H1 (cell line): ENCODE measurements around the gene DRAXIN. TPM values are rescaled to one million over a fixed set of nuclear protein-coding genes. Genes with fewer than 3 reads are reported as not detected.

Experiments used
- CTCF ChIA-PET: fragments of 300-600 bp; sonication (Branson Sonifier 250); formaldehyde crosslinking; loops from one replicate; lab custom pipeline; 2021; ENCODE audit not compliant: partially characterized antibody; lab: Charles Lee
- POLR2A ChIA-PET: fragments of 300-600 bp; sonication (Branson Sonifier 250); formaldehyde crosslinking; loops from one replicate; lab custom pipeline; 2021; ENCODE audit warnings: inconsistent platforms; ENCODE audit not compliant: partially characterized antibody; lab: Charles Lee
- DNase-seq, 2 experiments: peaks; one replicate each; pipeline versions ENCODE4 v3.0.0 to v3.0.0-alpha.2; 2010 to 2022; ENCODE audit warnings: low spot score in 2 of 2, low read depth in 1 of 2, mixed read lengths in 1 of 2
- FAIRE-seq: peaks from 2 replicates; lab custom pipeline; 2011; peaks lifted over from hg19 to GRCh38; lab: Jason Lieb, UNC
- H2AFZ ChIP-seq: 2 replicates; pipeline ENCODE4 v1.8.1; 2012; ENCODE audit warnings: low read length, inconsistent platforms
- H2AK5ac ChIP-seq: 2 replicates; pipeline ENCODE4 v1.6.1; 2013; ENCODE audit warnings: low read depth, low read length
- H2BK120ac ChIP-seq: replicated peaks from 2 replicates; pipeline ENCODE3; 2013; ENCODE audit warnings: low read depth, low read length, inconsistent platforms
- H2BK12ac ChIP-seq: 2 replicates; pipeline ENCODE4 v1.6.1; 2013; ENCODE audit warnings: low read depth, low read length
- H2BK15ac ChIP-seq: 2 replicates; pipeline ENCODE4 v1.6.1; 2013; ENCODE audit warnings: low read length
- H2BK20ac ChIP-seq: 2 replicates; pipeline ENCODE4 v1.6.1; 2013; ENCODE audit warnings: low read length
- H2BK5ac ChIP-seq: 2 replicates; pipeline ENCODE4 v1.6.1; 2013; ENCODE audit warnings: low read depth, low read length
- H3K14ac ChIP-seq: 2 replicates; pipeline ENCODE4 v1.6.1; 2013; ENCODE audit warnings: inconsistent platforms; ENCODE audit not compliant: insufficient read length
- H3K18ac ChIP-seq: 2 replicates; pipeline ENCODE4 v1.6.1; 2013; ENCODE audit warnings: low read length; ENCODE audit errors: extremely low read depth
- H3K23ac ChIP-seq: 2 replicates; pipeline ENCODE4 v1.6.1; 2013; ENCODE audit warnings: inconsistent platforms; ENCODE audit not compliant: insufficient read length
- H3K23me2 ChIP-seq: 2 replicates; pipeline ENCODE4 v1.6.1; 2013; ENCODE audit warnings: low read depth, low read length
- H3K27ac ChIP-seq: 2 replicates; pipeline ENCODE4 v1.6.1; 2011; ENCODE audit warnings: low read depth, low read length, inconsistent platforms
- H3K27me3 ChIP-seq, 4 experiments: replicated peaks in 1 of 4; 1 replicate in 1 of 4; 2 replicates in 3 of 4; pipeline versions ENCODE4 v1.6.1 to v1.8.1; 2011 to 2013; ENCODE audit warnings: low read length in 3 of 4, mild to moderate bottlenecking in 3 of 4, inconsistent platforms in 2 of 4, mixed read lengths in 2 of 4, moderate library complexity in 1 of 4; ENCODE audit not compliant: control insufficient read depth in 3 of 4, insufficient read depth in 3 of 4; ENCODE audit errors: extremely low read depth in 1 of 4
- H3K36me3 ChIP-seq, 4 experiments: 2 replicates each; pipeline versions ENCODE4 v1.6.1 to v1.8.1; 2011 to 2013; ENCODE audit warnings: mild to moderate bottlenecking in 4 of 4, low read length in 3 of 4, moderate library complexity in 2 of 4, control low read depth in 1 of 4, inconsistent platforms in 1 of 4; ENCODE audit not compliant: insufficient read depth in 4 of 4, control insufficient read depth in 2 of 4
- H3K4ac ChIP-seq: replicated peaks from 2 replicates; pipeline ENCODE3; 2013; ENCODE audit warnings: low read length, low read depth, mixed read lengths, inconsistent platforms; ENCODE audit not compliant: insufficient read length
- H3K4me1 ChIP-seq, 4 experiments: replicated peaks in 1 of 4; 1 replicate in 1 of 4; 2 replicates in 3 of 4; pipeline versions ENCODE4 v1.6.1 to v1.8.1; 2011 to 2013; ENCODE audit warnings: low read length in 3 of 4, inconsistent platforms in 2 of 4, mixed read lengths in 1 of 4; ENCODE audit not compliant: insufficient read depth in 4 of 4, control insufficient read depth in 3 of 4
- H3K4me2 ChIP-seq, 2 experiments: 2 replicates each; pipeline versions ENCODE4 v1.6.1 to v1.8.1; 2011 to 2013; ENCODE audit warnings: low read depth in 2 of 2, low read length in 2 of 2, control low read depth in 1 of 2, inconsistent platforms in 1 of 2, mild to moderate bottlenecking in 1 of 2; ENCODE audit not compliant: insufficient read depth in 1 of 2
- H3K4me3 ChIP-seq, 4 experiments: fragments of 200-600, 300-600 bp in 1 of 4; sonication (generic), shearing (Covaris generic), sonication (Bioruptor Twin) in 1 of 4; 2 replicates each; pipeline versions ENCODE4 v1.5.1 to v1.8.1; 2011 to 2016; ENCODE audit warnings: low read length in 4 of 4, low read depth in 3 of 4, control low read depth in 2 of 4, inconsistent platforms in 2 of 4, mild to moderate bottlenecking in 2 of 4, mixed read lengths in 1 of 4, moderate library complexity in 1 of 4; ENCODE audit not compliant: insufficient read depth in 2 of 4; ENCODE audit errors: extremely low read depth in 1 of 4
- H3K56ac ChIP-seq: replicated peaks from 2 replicates; pipeline ENCODE3; 2013; ENCODE audit warnings: low read depth, mild to moderate bottlenecking, mixed read lengths, low read length, inconsistent platforms; ENCODE audit not compliant: insufficient read length
- H3K79me1 ChIP-seq: 2 replicates; pipeline ENCODE4 v1.6.1; 2013; ENCODE audit warnings: low read depth, low read length, control low read depth
- H3K79me2 ChIP-seq, 2 experiments: 2 replicates each; pipeline versions ENCODE4 v1.6.1 to v1.8.1; 2012 to 2013; ENCODE audit warnings: low read length in 2 of 2, mild to moderate bottlenecking in 2 of 2, inconsistent platforms in 1 of 2; ENCODE audit not compliant: insufficient read depth in 2 of 2, control insufficient read depth in 1 of 2
- H3K9ac ChIP-seq, 4 experiments: replicated peaks in 1 of 4; 1 replicate in 1 of 4; 2 replicates in 3 of 4; pipeline versions ENCODE4 v1.6.1 to v1.8.1; 2011 to 2013; ENCODE audit warnings: low read depth in 3 of 4, low read length in 3 of 4, control low read depth in 2 of 4, mild to moderate bottlenecking in 2 of 4, moderate library complexity in 2 of 4, inconsistent platforms in 1 of 4; ENCODE audit errors: extremely low read depth in 1 of 4
- H3K9me3 ChIP-seq, 2 experiments: 2 replicates each; pipeline versions ENCODE4 v1.6.1 to v1.8.1; 2012 to 2013; ENCODE audit warnings: mild to moderate bottlenecking in 2 of 2, moderate library complexity in 2 of 2, control low read depth in 1 of 2, inconsistent platforms in 1 of 2, low read depth in 1 of 2, low read length in 1 of 2, mixed read lengths in 1 of 2; ENCODE audit not compliant: insufficient read depth in 2 of 2
- H4K20me1 ChIP-seq, 2 experiments: replicated peaks in 1 of 2; 2 replicates each; pipeline versions ENCODE3 to v1.8.1; 2011 to 2013; ENCODE audit warnings: inconsistent platforms in 2 of 2, low read length in 2 of 2, mild to moderate bottlenecking in 1 of 2; ENCODE audit not compliant: insufficient read depth in 2 of 2, control insufficient read depth in 1 of 2
- H4K5ac ChIP-seq: 2 replicates; pipeline ENCODE4 v1.6.1; 2013; ENCODE audit warnings: low read length, low read depth, mixed read lengths, inconsistent platforms; ENCODE audit not compliant: insufficient read length
- H4K8ac ChIP-seq: 2 replicates; pipeline ENCODE4 v1.8.0; 2013; ENCODE audit warnings: mild to moderate bottlenecking, moderate library complexity, low read length, inconsistent platforms; ENCODE audit not compliant: insufficient read depth; ENCODE audit errors: extremely low read depth
- H4K91ac ChIP-seq: replicated peaks from 2 replicates; pipeline ENCODE3; 2013; ENCODE audit warnings: low read length, mixed read lengths, inconsistent platforms; ENCODE audit not compliant: insufficient read length
- BACH1 ChIP-seq: IDR thresholded peaks from 2 replicates; pipeline ENCODE4 v1.6.1; 2012; ENCODE audit warnings: low read length, improper control_type of control experiment
- CBX5 ChIP-seq: fragments of 300-800, 300-1000 bp; sonication (generic); IDR thresholded peaks from 2 replicates; pipeline ENCODE4 v1.7.1; 2016; ENCODE audit warnings: antibody characterized with exemption, low read length, low read depth
- CBX8 ChIP-seq: fragments of 300-800, 300-1000 bp; sonication (generic); IDR thresholded peaks from 2 replicates; pipeline ENCODE4 v1.7.1; 2016; ENCODE audit warnings: low read depth, low read length, borderline replicate concordance
- CEBPB ChIP-seq: IDR thresholded peaks from 2 replicates; pipeline ENCODE4 v1.6.1; 2012; ENCODE audit warnings: low read depth, low read length
- E2F6 ChIP-seq: IDR thresholded peaks from 2 replicates; pipeline ENCODE4 v1.6.1; 2012; ENCODE audit warnings: inconsistent platforms
- GTF2F1 ChIP-seq: IDR thresholded peaks from 2 replicates; pipeline ENCODE4 v1.6.1; 2012; ENCODE audit warnings: low read depth, low read length, improper control_type of control experiment, borderline replicate concordance
- HDAC2 ChIP-seq, 2 experiments: fragments of 300-600 bp in 1 of 2; sonication (generic) in 1 of 2; IDR thresholded peaks; 2 replicates each; pipeline ENCODE4 v1.6.1; 2011 to 2012; ENCODE audit warnings: low read depth in 2 of 2, low read length in 2 of 2, mild to moderate bottlenecking in 2 of 2, moderate library complexity in 2 of 2, borderline replicate concordance in 1 of 2, inconsistent platforms in 1 of 2
- NANOG ChIP-seq: IDR thresholded peaks from 2 replicates; pipeline ENCODE4 v1.6.1; 2011; ENCODE audit warnings: low read length, low read depth, mild to moderate bottlenecking, inconsistent platforms; ENCODE audit not compliant: insufficient read depth, poor library complexity, severe bottlenecking
- RAD21 ChIP-seq, 2 experiments: IDR thresholded peaks in 1 of 2; conservative IDR thresholded peaks in 1 of 2; 2 replicates each; pipeline ENCODE4 v1.6.1; 2011; ENCODE audit warnings: low read depth in 2 of 2, low read length in 2 of 2, improper control_type of control experiment in 1 of 2, inconsistent platforms in 1 of 2, mild to moderate bottlenecking in 1 of 2, moderate library complexity in 1 of 2
- SRF ChIP-seq: IDR thresholded peaks from 2 replicates; pipeline ENCODE4 v1.6.1; 2011; ENCODE audit warnings: mild to moderate bottlenecking, low read depth, low read length, moderate library complexity
- TEAD4 ChIP-seq: IDR thresholded peaks from 2 replicates; pipeline ENCODE4 v1.6.1; 2012; ENCODE audit warnings: low read depth, low read length, inconsistent platforms, mixed read lengths
- WGBS, 2 experiments: shearing (Covaris generic) in 1 of 2; methylation state at CpG; one replicate each; pipeline versions ENCODE4 v1.1.6 to v1.1.7; 2013 to 2015; ENCODE audit warnings: low lambda C conversion rate in 2 of 2, mixed read lengths in 2 of 2, inconsistent platforms in 1 of 2, low coverage in 1 of 2, missing lambda C conversion rate in 1 of 2; ENCODE audit not compliant: insufficient replicate concordance in 2 of 2, insufficient coverage in 1 of 2, insufficient read length in 1 of 2; ENCODE audit errors: extremely low coverage in 1 of 2, missing lambda C conversion rate in 1 of 2; 5-methylcytosine and 5-hydroxymethylcytosine counted together
- polyA plus RNA-seq, 7 experiments: library from polyadenylated mRNA; depleted of rRNA in 3 of 7; stranded (reverse) in 5 of 7; unstranded in 2 of 7; fragments of >200 nt in 5 of 7; fragments of 200-250 nt in 2 of 7; gene quantifications; 1 replicate in 5 of 7; 2 replicates in 1 of 7; 4 replicates in 1 of 7; pipeline versions ENCODE4 v1.2.1 to v1.2.3, GENCODE V29; 2011 to 2013; ENCODE audit warnings: missing spikeins in 2 of 7, mixed read lengths in 2 of 7
- total RNA-seq: library from RNA; stranded (reverse); fragmentation: NEBNext Ultra II Directional; extraction: Animal tissue kit (Norgen Biotek cat#: 25700); gene quantifications from 2 replicates; pipeline ENCODE4 v1.2.1, GENCODE V29; 2021

The DRAXIN gene
- total and polyA plus RNA-seq, 2 of the 8 experiments (the other 6 are each of a cell fraction or from before 2014, with no cell fraction given) = 4.6 to 17.6 TPM

GRCh38 chr1:11774753-11775152 is 83.2 kb downstream of the DRAXIN start:
- Histone ChIP-seq H3K9ac (no peak overlapping the region), H4K91ac (no peak overlapping the region), H3K23me2 (no peaks in the 10 kb centered on the region), H3K4me2 (no peak overlapping the region), H4K5ac (no peak overlapping the region), H3K4me1 (no peaks in the 10 kb centered on the region), H4K20me1 (no peaks in the 10 kb centered on the region), H3K4me3 (no peak overlapping the region), H3K27ac (no peak overlapping the region), H3K79me1 (no peaks in the 10 kb centered on the region), H3K4ac (no peak overlapping the region), H2BK20ac (no peak overlapping the region), H3K9me3 (no peaks in the 10 kb centered on the region), H2BK15ac (no peak overlapping the region), H4K8ac (no peak overlapping the region), H3K27me3 (no peaks in the 10 kb centered on the region), H2BK120ac (no peak overlapping the region), H3K36me3 (no peaks in the 10 kb centered on the region), H2AK5ac (no peak overlapping the region), H3K79me2 (no peaks in the 10 kb centered on the region), H3K18ac (no peak overlapping the region), H3K56ac (no peak overlapping the region), H3K23ac (no peak overlapping the region), H2BK12ac (no peak overlapping the region), H3K14ac (no peak overlapping the region), H2AFZ (no peak overlapping the region), H2BK5ac (no peak overlapping the region)
- ChIA-PET POLR2A (interaction anchor here (1.1 to 1.5 kb wide), 3 partner anchors 14 to 196 kb away, joined by 3 to 4 read pairs (median 3); no protein-coding TSS in a partner anchor), CTCF (interaction anchor here (1.4 to 2.9 kb wide), 3 partner anchors 11 to 111 kb away, joined by 3 to 16 read pairs (median 9); partner anchors contain the start of gene FBXO6)
- DNase-seq (no peak), FAIRE-seq (no peak)
- WGBS, 2 experiments = 88% methylated on average over 9 of the region's 9 CpGs; no CpG with 5 or more reads in 1 of the 2 experiments
- TF ChIP-seq BACH1 (no peak), SRF (no peak), CBX8 (no peak), CEBPB (no peak), E2F6 (no peak), NANOG (no peak), CBX5 (no peak), GTF2F1 (no peak), RAD21 (IDR thresholded peaks at IDR 0.05 in 1 of 2, conservative IDR thresholded peaks at IDR 0.05 in 1 of 2; ENCODE audit: low read depth in 2 of 2, low read length in 2 of 2) (no peak), HDAC2 (IDR thresholded peaks at IDR 0.05; ENCODE audit: borderline replicate concordance in 1 of 2, low read depth in 2 of 2, low read length in 2 of 2) (no peak), TEAD4 (no peak)
